Measurements from ENCODE around the gene UPK1A.
"Not testable (repeated sequence)": the region's sequence is repeated elsewhere in the genome, so short reads cannot be mapped to it uniquely, and the experiment has no call there.

The UPK1A gene

DNA sequence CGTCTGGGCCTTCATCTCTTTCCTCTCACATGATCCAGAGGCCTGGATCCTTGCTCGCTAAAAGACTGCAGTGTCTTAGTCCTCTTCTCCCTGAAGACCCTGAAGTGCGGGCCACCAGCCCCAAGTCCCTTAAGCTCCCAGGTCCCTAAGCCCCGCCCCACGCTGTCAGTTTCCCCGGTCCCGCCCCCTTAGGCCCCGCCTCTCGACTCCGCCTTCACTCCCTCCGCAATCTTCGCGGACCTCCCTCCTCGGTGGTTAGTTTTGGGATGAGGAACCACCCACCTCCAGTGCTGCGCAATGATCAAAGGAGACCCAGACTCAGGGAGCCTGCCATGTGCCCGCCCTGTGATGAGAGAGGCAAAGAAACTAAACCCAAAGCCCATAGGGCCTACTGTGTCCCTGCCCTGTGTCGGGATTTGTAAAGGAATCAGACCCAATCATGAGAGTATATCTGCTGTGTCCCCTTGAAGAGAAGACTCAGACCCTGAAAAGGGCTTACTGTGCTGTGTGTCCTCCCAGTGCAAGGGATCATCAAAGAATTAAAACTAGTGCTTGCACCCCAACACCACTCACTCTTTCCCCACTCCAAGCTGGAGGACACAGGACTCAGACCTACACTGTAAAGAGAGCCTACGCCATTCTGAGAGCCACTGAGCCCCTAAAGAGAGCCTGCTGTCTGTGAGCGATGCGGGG is 21.2 kb upstream of the UPK1A start:
- peak; percentile 96 for DNase-seq

- no peak for DNase-seq
These were observed 20.4 kb upstream of the UPK1A start for GRCh38 chr19:35645680-35646511.

DNA sequence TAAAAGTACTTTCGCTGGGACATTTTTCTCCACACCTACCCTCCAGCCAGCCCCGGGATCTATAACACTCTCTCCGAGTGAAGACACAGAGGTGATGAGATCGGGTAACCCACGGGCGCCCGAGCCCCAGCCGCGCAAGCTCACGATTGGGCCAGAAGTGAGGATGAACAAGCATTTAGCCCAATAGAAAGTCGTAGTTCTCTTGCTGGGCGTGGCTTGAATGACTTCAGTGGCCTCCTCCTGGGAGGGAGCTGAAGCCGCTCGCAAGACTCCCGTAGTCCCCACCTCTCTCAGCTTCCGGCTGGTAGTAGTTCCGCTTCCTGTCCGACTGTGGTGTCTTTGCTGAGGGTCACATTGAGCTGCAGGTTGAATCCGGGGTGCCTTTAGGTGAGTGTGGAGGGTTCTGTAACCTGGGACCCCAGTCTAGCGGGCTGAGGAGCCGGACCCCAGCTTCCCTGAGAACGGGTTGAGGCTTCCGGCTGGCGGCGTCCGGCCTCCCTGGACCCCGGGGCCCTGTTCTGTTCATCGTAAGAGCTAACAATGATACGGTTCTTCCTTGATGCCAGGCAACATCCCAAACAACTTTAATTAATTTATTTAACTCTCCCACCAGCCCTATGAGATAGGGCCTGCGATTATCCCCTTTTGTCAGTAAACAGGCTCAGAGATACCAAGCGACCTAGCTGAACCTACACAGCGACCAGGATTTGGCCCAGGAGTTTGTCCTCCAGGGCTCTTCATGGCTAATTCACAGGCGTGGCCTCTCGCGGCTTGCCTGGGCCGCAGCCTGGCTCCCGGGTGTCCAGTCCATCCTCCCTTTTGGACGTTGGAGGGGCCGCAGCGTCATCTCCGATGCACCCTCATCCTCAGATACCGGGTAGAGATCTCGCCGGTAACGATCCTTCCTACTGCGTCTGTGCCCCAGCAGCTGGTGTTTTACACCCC is 18.0 kb upstream of the UPK1A start, which contains the start of gene COX6B1:
Gene COX6B1, plus strand, starts transcription at position 307 of the 945 bp plus-strand sequence. CDS start 2,921 bp downstream, outside the sequence.
- peak; percentile 99 for DNase-seq

DNA sequence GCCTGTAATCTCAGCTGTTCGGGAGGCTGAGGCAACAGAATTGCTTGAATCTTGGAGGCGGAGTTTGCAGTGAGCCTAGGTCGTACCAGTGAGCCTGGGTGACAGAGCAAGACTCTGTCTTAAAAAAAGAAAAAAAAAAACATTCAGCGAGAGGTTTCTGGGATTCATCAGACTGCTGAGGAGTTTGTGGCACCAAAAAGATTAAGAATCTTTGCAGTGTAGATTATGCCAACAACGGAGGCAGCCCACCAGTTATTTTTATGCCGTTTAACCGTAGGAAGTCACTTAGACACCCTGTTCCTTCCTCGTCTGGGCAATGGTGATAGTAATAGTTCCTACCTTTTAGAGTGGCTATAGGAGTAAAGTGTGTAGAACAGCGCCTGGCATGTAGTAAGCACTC is 15.7 kb upstream of the UPK1A start:
- DNase-seq: no peak

- not testable (repeated sequence) for DNase-seq
These were observed 11.5 kb upstream of the UPK1A start for GRCh38 chr19:35654828-35655227.

- no peak for DNase-seq
These were observed 10.7 kb upstream of the UPK1A start for GRCh38 chr19:35655600-35655999.

- DNase-seq: no peak
These were observed 9.6 kb upstream of the UPK1A start for GRCh38 chr19:35656700-35657099.

DNA sequence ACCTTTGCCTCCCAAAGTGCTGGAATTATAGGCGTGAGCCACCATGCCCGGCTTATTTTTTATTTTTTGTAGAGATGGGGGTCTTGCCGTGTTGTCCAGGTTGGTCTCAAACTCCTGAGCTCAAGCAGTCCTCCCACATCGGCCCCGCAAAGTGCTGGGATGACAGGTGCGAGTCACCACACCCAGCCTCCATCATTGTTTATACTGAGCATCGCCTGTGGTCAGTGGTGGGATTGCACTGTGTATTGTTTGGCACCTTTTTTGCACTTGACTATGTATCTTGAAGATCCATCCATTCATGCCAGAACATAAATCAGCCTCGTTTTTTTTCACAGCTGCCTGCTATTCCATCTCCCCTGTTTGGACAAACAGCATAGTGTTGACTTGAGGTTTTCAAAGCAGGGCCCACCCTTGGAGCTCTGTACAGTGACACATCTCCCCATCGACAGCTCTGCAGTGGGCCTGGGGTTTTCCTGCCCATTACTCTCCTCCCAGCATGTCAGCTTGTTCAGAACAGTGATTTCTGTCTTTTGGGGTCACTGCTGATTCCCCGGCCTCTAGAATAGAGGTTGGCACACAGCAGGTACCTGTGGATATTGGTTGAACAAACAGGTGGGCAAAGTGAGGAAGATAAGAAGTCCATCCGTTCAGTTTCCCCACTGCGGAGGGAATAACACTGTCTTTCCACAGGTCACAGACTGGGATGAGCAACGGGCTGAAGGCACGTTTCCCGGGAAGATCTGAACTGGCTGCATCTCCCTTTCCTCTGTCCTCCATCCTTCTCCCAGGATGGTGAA is 8.2 kb upstream of the UPK1A start:
- no peak for DNase-seq

GRCh38 chr19:35661995-35662340 is 4.3 kb upstream of the UPK1A start:
- DNase-seq: no peak

DNA sequence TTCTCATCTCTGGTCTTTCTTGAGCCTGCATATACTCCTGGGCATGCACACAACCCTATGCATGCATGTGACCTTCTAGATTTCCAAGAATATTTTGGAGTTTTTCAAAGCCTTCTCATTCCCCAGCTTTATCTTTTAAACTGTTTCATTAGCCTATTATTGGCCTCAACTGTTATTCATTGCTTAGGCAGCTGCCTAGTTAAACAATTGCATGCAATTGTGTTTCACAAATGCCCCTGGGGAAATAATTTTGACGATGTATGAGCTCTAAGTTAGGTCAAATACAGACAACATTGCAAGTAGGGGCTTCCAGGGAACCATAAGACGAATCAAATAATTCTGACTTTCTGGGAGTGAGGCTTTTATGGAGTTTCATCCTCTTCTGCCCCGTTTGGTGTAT is 2.3 kb upstream of the UPK1A start:
- no peak for DNase-seq

GRCh38 chr19:35665157-35665556 is 1.2 kb upstream of the UPK1A start:
- no peak for DNase-seq

DNA sequence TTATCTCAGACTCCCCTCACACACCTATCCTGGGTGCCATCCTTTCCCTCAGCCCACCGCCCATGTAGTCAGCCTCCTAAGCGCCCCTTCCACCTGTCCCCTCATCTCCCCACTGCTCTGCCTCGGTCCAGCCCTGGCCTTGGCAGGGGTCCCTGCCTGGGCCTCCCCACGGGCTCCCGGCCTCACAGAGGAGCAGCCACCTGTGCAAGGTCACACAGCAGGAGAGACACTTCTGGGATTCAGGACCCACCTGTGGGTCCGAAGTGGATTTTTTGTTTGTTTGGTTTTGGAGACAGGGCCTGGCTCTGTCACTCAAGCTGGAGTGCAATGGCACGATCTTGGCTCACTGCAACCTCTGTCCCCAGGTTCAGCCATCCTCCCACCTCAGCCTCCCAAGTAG is 713 bp upstream of the UPK1A start:
- DNase-seq: no peak

DNA sequence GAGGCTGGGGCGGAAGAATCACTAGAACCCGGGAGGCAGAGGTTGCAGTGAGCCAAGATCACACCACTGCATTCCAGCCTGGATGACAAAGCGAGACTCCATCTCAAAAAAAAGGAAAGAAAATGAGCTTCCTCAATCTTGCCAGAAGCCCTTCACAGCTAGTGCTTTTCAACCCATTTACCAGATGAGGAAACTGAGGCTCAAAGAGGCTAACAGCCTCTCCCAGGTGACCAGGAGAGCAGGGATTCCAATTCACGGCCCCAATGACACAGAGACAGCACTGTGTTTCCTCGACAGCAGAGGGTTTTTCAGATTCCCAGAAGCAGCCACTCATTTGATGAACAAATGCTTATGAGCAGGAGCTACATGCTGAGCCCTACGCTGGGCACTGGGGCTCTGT is 3.2 kb downstream of the UPK1A start:
- DNase-seq: no peak

DNA sequence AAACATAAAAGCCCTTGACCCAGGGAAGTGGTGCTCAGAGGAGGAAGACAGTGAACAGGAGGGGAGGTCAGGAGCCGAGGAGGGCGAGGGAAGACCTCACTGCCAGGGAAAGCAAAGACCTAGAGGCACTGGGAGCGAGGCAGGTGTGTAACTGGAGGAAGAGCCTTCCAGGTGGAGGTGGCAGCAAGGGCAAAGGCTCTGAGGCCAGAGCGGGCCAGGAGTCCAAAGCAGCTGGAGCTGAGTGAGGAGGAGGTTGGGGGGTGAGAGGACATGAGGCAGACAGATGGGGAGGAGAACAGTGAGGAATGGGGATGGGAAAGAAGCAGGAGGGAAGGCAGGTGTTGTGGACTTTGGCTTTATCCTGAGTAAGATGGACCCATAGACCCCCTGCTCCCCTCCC is 3.7 kb downstream of the UPK1A start:
- DNase-seq: no peak

GRCh38 chr19:35670686-35671085 is 4.4 kb downstream of the UPK1A start:
- no peak for DNase-seq

- DNase-seq: peak; percentile 91
These were observed 5.5 kb downstream of the UPK1A start for GRCh38 chr19:35671818-35672217.

DNA sequence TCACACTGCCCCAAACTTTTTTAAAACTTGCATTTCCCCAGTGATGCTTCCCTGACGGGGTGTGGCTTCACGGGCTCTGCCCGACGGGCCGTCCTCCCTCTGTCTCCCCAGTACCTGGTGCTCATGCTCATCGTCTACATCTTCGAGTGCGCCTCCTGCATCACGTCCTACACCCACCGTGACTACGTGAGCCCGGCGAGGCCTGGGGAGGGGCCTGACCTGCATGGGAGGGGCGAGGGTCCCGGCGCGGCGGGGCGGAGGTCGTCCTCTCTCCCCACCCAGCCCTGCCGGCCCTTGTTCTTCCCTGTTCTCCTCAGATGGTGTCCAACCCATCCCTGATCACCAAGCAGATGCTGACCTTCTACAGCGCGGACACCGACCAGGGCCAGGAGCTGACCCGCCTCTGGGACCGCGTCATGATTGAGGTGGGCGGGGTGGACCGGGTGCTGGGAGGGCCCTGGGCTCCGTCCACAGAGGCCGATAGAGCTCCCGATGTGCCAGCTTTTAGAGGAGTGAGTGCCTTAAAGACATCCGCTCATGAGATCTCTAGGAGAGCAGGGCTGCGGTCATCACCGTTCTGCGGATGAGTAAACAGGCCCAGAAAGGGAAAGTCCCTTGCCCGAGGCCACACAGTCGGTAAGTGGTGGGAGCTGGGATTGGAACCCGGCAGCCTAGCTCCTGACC is 6.9 kb downstream of the UPK1A start:
- peak; percentile 41 for DNase-seq

- DNase-seq: no peak
These were observed 9.3 kb downstream of the UPK1A start for GRCh38 chr19:35675589-35676140.

DNA sequence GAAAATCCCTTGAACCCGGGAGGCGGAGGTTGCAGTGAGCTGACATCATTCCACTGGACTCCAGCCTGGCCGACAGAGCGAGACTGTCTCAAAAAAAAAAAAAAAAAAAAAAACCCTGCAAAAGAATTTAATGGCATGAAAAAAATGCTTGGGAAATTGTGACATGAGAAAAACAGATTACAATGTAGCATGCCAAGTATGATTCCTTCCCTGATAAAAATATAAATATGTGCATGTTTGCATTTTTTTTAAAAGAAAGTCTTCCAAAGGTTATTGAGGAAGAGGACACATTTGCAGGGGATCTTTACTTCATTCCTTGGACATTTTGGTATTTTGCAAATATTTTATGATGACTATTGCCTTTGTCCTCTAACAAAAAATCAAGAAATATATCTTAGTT is 23.5 kb downstream of the UPK1A start:
- DNase-seq: no peak

DNA sequence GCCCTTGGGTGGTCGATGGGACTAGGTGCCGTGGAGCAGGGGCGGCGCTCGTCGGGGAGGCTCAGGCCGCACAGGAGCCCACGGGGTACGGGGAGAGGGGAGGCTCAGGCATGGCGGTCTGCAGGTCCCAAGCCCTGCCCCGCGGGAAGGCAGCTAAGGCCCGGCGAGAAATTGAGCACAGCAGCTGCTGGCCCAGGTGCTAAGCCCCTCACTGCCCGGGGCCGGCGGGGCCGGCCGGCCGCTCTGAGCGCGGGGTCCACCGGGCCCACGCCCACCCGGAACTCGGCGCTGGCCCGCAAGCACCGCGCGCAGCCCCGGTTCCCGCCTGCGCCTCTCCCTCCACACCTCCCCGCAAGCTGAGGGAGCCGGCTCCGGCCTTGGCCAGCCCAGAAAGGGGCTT is 24.8 kb downstream of the UPK1A start:
- not testable (repeated sequence) for DNase-seq

DNA sequence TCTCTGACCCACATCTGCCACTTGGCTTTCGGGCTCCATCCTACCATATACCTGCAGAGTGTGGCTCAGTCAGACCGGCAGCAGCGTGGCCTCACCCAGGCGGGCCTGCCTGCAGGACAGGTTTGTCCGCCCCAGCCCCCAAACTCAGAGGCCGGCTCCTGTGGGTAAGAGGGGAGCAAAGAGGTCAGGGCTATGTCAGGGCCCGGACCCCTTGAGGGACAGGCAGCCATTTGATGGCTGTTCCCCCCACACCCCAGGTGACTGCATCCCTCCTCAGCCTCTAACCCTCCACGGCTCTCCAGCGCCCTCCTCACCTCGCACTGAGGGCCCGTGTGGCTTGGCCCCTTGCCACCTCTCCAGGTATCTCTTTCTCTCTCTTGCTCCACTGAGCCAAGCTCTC is 25.7 kb downstream of the UPK1A start:
- DNase-seq: no peak

DNA sequence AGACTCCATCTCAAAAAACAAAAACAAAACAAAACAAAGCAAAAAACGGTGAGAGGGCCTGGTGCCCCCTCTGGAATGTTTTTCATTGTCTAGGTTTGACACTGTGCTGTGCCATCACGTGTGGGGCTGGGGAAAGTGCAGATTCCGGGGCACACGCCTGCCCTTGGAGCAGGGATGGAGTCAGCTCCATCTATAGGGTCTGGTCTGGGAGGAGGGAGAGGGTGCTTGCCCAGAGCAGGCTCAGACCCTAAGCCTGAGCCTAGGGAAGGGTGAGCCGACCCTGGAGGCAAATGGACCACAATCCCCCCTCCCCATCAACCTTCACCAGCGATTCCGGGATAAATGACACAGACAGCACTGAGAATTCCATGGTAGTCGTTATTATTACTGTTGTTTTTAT is 27.1 kb downstream of the UPK1A start:
- DNase-seq: no peak

All from OCI-M1 (cell line).